Vagina (tissue), 2 donors: Measurements from ENCODE around the gene KLHDC4.

Experiments
- POLR2A ChIP-seq, 2 donors: fragments of 450-650 bp; IDR thresholded peaks; one replicate each; pipeline ENCODE4 v1.6.1; 2017; ENCODE audit warnings: antibody characterized with exemption in 2 of 2, mild to moderate bottlenecking in 2 of 2, moderate library complexity in 2 of 2
- TF ChIP-seq, protein P1 (sequence below), 3 experiments: fragments of 450-650 bp in 2 of 3; fragments of 200-600 bp in 1 of 3; sonication (generic) in 1 of 3; IDR thresholded peaks; one replicate each; pipeline ENCODE4 v1.5.1; 2017 to 2019; ENCODE audit warnings: antibody characterized with exemption in 3 of 3, mild to moderate bottlenecking in 2 of 3, moderate library complexity in 2 of 3

- no peak for TF ChIP-seq POLR2A (IDR thresholded peaks at IDR 0.05)
- TF ChIP-seq, protein P1, sequence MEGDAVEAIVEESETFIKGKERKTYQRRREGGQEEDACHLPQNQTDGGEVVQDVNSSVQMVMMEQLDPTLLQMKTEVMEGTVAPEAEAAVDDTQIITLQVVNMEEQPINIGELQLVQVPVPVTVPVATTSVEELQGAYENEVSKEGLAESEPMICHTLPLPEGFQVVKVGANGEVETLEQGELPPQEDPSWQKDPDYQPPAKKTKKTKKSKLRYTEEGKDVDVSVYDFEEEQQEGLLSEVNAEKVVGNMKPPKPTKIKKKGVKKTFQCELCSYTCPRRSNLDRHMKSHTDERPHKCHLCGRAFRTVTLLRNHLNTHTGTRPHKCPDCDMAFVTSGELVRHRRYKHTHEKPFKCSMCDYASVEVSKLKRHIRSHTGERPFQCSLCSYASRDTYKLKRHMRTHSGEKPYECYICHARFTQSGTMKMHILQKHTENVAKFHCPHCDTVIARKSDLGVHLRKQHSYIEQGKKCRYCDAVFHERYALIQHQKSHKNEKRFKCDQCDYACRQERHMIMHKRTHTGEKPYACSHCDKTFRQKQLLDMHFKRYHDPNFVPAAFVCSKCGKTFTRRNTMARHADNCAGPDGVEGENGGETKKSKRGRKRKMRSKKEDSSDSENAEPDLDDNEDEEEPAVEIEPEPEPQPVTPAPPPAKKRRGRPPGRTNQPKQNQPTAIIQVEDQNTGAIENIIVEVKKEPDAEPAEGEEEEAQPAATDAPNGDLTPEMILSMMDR (IDR thresholded peaks at IDR 0.05): no peak
Observed at GRCh38 chr16:87702325-87702811, 63.4 kb downstream of the KLHDC4 start.
